ENCODE results near the gene TM9SF1.

TM9SF1 gene

DNA sequence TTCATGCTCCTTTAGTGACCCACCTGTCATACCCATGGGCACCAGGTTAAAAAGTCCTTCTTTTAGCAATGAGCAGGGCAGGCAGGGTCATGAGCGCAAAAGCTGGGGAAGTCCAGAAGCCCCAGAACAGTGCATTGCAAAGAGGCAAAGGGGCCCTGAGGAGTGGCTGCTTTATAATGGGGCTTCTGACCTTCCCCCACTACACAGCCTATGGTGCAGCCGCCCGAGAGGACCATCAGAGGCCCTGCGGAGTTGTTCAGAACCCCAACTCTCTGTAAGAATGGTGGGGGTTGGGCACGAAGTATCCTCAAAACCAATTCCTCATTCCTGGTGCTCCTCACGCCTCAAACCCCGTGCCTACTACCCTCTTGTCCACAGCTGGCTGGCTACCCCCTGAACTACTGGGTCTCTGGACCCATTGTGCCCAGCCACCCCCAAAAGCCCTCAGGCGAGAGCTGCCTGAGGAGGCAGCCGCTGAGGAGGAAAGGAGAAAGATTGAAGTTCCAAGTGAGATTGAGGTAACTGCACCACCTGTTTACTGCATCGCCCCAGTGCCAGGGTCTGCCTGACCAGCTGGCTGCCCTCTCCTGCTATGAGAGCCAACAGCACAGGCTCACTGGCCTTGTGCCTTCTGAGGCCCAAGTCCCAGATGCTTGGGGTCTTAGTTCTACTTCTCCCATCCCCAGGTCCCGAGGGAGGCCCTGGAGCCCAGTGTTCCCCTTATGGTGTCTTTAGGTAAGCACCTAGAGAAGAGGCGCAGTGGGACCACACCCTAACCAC is 16.7 kb downstream of the TM9SF1 start:
- no peak overlapping the region for H3K4me3 ChIP-seq (ENCODE audit: low read length)
- TF ChIP-seq CTCF (conservative IDR thresholded peaks at IDR 0.05; ENCODE audit: low read length), result no peak
- DNase-seq (ENCODE audit: low read depth), result no peak

GRCh38 chr14:24177891-24178290 is 17.4 kb downstream of the TM9SF1 start:
- no peak overlapping the region for H3K4me3 ChIP-seq (ENCODE audit: low read length)
- no peak for TF ChIP-seq CTCF (conservative IDR thresholded peaks at IDR 0.05; ENCODE audit: low read length)
- DNase-seq (ENCODE audit: low read depth), result no peak

DNA sequence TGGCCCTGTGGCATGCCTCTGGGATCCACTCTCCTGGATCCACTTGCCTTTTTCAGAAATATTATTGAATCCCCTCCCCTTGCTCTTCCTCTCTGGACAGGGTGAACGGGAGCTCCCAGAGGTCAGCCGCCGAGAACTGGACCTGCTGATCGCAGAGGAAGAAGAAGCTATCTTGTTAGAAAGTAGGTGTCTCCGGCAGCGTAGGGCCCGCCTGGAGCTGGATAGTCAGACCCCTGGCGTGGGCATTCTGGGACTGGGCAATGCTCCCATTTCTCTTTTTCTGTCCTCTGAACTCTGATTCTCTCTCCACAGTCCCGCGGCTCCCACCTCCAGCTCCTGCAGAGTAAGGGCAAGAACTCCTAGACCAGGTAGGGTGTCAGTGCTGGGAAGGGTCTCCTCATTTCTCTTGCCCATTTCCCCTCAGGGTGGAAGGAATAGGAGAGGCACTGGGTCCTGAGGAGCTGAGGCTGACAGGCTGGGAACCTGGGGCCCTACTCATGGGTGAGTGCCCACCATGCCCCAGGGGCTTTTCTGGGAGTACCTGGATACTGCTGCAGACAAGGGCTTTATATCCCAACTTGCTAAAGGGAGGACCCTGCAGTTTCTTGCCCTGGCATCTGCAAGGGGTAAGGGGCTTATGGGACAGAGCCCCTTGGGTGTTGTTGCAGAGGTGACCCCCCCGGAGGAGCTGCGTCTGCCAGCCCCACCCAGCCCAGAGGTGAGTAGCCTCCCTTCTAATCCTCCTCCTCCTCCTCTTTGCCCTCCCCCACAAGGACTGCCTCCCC is 18.0 kb downstream of the TM9SF1 start:
- H3K4me3 ChIP-seq (ENCODE audit: low read length), result no peak overlapping the region
- no peak for TF ChIP-seq CTCF (conservative IDR thresholded peaks at IDR 0.05; ENCODE audit: low read length)
- DNase-seq (ENCODE audit: low read depth), result no peak

- DNase-seq (ENCODE audit: low read depth), result no peak
- TF ChIP-seq CTCF (conservative IDR thresholded peaks at IDR 0.05; ENCODE audit: low read length), result no peak
- no peak overlapping the region for H3K4me3 ChIP-seq (ENCODE audit: low read length)
Measured at GRCh38 chr14:24176599-24176998, 18.6 kb downstream of the TM9SF1 start.

GRCh38 chr14:24172871-24173281 is 22.4 kb downstream of the TM9SF1 start:
- no peak for TF ChIP-seq CTCF (conservative IDR thresholded peaks at IDR 0.05; ENCODE audit: low read length)
- H3K4me3 ChIP-seq (ENCODE audit: low read length), result no peak overlapping the region
- DNase-seq (ENCODE audit: low read depth), result no peak

GRCh38 chr14:24172261-24172860 is 22.9 kb downstream of the TM9SF1 start:
- TF ChIP-seq CTCF (conservative IDR thresholded peaks at IDR 0.05; ENCODE audit: low read length), result no peak
- H3K4me3 ChIP-seq (ENCODE audit: low read length), result no peak overlapping the region
- DNase-seq (ENCODE audit: low read depth), result no peak
